ENCODE measurements around the gene NCR1. TPM values are rescaled to one million over a fixed set of nuclear protein-coding genes. Genes with fewer than 3 reads are reported as not detected.
"Not testable (repeated sequence)": the region's sequence is repeated elsewhere in the genome, so short reads cannot be mapped to it uniquely, and the experiment has no call there.

The NCR1 gene
- polyA plus RNA-seq, 1 donor from 2014 or later: not detected

- H3K9me2 ChIP-seq (ENCODE audit: insufficient read depth, low read length): no peaks in the 10 kb centered on the region
- no peak overlapping the region for H3K4me2 ChIP-seq (ENCODE audit: low read length)
- no peak overlapping the region for H3K27ac ChIP-seq (ENCODE audit: low read length)
Observed at GRCh38 chr19:54952591-54953344, 46.8 kb downstream of the NCR1 start.

GRCh38 chr19:54953345-54953713, 47.4 kb downstream of the NCR1 start:
- H3K79me2 ChIP-seq (replicated peaks; ENCODE audit: insufficient read depth, low read length); H3K9ac ChIP-seq (ENCODE audit: low read length); H3K27me3 ChIP-seq (ENCODE audit: insufficient read depth, low read depth, low read length); H4K20me1 ChIP-seq (ENCODE audit: insufficient read depth); H3K4me2 ChIP-seq (ENCODE audit: low read length); H3K4me3 ChIP-seq (ENCODE audit: low read length); H3K36me3 ChIP-seq (ENCODE audit: insufficient read depth, low read length); H2AFZ ChIP-seq (ENCODE audit: low read depth, low read length); H3F3A ChIP-seq (ENCODE audit: insufficient read depth, low read length, poor library complexity, severe bottlenecking); H3K9me3 ChIP-seq (ENCODE audit: low read length); H3K27ac ChIP-seq (ENCODE audit: low read length); H3K9me2 ChIP-seq (ENCODE audit: insufficient read depth, low read length): not testable (repeated sequence)

More at GRCh38 chr19:54952591-54953344, 46.8 kb downstream of the NCR1 start:
- H3F3A ChIP-seq (ENCODE audit: insufficient read depth, low read length, poor library complexity, severe bottlenecking): no peaks in the 10 kb centered on the region
- H4K20me1 ChIP-seq (ENCODE audit: insufficient read depth): no peaks in the 10 kb centered on the region
- no peak for TF ChIP-seq RAD21 (conservative IDR thresholded peaks at IDR 0.05)
- H3K9me3 ChIP-seq (ENCODE audit: low read length): no peaks in the 10 kb centered on the region
- H3K27me3 ChIP-seq (ENCODE audit: insufficient read depth, low read depth, low read length): no peaks in the 10 kb centered on the region
- no peak overlapping the region for H2AFZ ChIP-seq (ENCODE audit: low read depth, low read length)
- no peak overlapping the region for H3K9ac ChIP-seq (ENCODE audit: low read length)
- H3K36me3 ChIP-seq (ENCODE audit: insufficient read depth, low read length): no peaks in the 10 kb centered on the region
- H3K4me3 ChIP-seq (ENCODE audit: low read length): no peak overlapping the region
- H3K79me2 ChIP-seq (replicated peaks; ENCODE audit: insufficient read depth, low read length): no peaks in the 10 kb centered on the region

GRCh38 chr19:54955376-54955775, 49.4 kb downstream of the NCR1 start:
- H3K4me3 ChIP-seq (ENCODE audit: low read length): no peak overlapping the region
- no peaks in the 10 kb centered on the region for H3F3A ChIP-seq (ENCODE audit: insufficient read depth, low read length, poor library complexity, severe bottlenecking)
- H3K27ac ChIP-seq (ENCODE audit: low read length): no peak overlapping the region
- no peaks in the 10 kb centered on the region for H4K20me1 ChIP-seq (ENCODE audit: insufficient read depth)
- no peak overlapping the region for H3K4me2 ChIP-seq (ENCODE audit: low read length)
- no peaks in the 10 kb centered on the region for H3K9me3 ChIP-seq (ENCODE audit: low read length)
- H2AFZ ChIP-seq (ENCODE audit: low read depth, low read length): no peak overlapping the region
- H3K9ac ChIP-seq (ENCODE audit: low read length): no peak overlapping the region
- H3K27me3 ChIP-seq (ENCODE audit: insufficient read depth, low read depth, low read length): no peaks in the 10 kb centered on the region
- no peaks in the 10 kb centered on the region for H3K79me2 ChIP-seq (replicated peaks; ENCODE audit: insufficient read depth, low read length)
- H3K9me2 ChIP-seq (ENCODE audit: insufficient read depth, low read length): no peaks in the 10 kb centered on the region
- TF ChIP-seq CTCF (IDR thresholded peaks at IDR 0.05; ENCODE audit: poor library complexity, severe bottlenecking): no peak
- no peak for TF ChIP-seq EZH2 (IDR thresholded peaks at IDR 0.05; ENCODE audit: borderline replicate concordance, insufficient read depth, low read length, poor library complexity, severe bottlenecking)
- TF ChIP-seq RAD21 (conservative IDR thresholded peaks at IDR 0.05): no peak
- TF ChIP-seq SMC3 (conservative IDR thresholded peaks at IDR 0.05; ENCODE audit: poor library complexity): no peak
- TF ChIP-seq MXI1 (conservative IDR thresholded peaks at IDR 0.05; ENCODE audit: poor library complexity, severe bottlenecking): no peak
- no peak for TF ChIP-seq POLR2AphosphoS5 (IDR thresholded peaks at IDR 0.05)
- no peak for TF ChIP-seq REST (IDR thresholded peaks at IDR 0.05; ENCODE audit: borderline replicate concordance)
- no peak for TF ChIP-seq EP300 (conservative IDR thresholded peaks at IDR 0.05; ENCODE audit: poor library complexity, severe bottlenecking)
- TF ChIP-seq TAF1 (IDR thresholded peaks at IDR 0.05; ENCODE audit: low read depth): no peak
- no peaks in the 10 kb centered on the region for H3K36me3 ChIP-seq (ENCODE audit: insufficient read depth, low read length)
